ENCODE measurements around the gene CHRNA4.
A peak's percentile ranks its signal among the peaks of the same experiment; 100 is the strongest.
"Not testable (repeated sequence)": the region's sequence is repeated elsewhere in the genome, so short reads cannot be mapped to it uniquely, and the experiment has no call there.

CHRNA4 gene

DNA sequence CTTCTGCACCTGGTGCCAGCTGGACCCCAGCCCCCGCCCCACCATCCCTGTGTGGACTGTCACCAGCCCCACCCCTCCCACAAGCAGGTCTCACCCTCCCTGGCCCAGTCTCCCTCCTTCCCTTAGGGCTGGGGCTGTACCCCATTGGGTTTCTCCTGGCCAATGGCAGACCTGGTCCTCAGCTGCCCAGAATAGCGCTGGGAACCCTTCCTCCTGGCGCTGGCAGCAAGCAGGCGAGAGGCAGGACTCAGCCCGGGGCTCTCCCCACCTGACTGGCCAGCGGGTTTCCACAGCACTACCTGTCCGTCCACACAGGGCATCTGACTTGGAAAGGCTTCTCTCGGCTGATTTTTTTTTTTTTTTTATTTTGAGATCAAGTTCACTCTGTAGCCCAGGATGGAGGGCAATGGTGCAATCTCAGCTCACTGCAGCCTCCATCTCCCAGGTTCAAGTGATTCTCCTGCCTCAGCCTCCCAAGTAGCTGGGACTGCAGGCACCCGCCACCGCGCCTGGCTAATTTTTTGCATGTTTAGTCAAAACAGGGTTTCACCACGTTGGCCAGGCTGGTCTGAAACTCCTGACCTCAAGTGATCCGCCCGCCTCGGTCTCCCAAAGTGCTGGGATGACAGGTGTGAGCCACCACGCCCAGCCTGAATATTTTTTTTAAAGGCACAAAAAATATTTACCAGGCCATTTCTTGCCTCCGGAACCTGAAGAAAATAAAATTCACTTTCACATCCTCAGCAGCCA lies 21.6 kb upstream of the CHRNA4 start:
- intact Hi-C loops (cut with DNase I; ENCODE audit: low total_unique reads) = no loop called here
- TF ChIP-seq, protein P1, sequence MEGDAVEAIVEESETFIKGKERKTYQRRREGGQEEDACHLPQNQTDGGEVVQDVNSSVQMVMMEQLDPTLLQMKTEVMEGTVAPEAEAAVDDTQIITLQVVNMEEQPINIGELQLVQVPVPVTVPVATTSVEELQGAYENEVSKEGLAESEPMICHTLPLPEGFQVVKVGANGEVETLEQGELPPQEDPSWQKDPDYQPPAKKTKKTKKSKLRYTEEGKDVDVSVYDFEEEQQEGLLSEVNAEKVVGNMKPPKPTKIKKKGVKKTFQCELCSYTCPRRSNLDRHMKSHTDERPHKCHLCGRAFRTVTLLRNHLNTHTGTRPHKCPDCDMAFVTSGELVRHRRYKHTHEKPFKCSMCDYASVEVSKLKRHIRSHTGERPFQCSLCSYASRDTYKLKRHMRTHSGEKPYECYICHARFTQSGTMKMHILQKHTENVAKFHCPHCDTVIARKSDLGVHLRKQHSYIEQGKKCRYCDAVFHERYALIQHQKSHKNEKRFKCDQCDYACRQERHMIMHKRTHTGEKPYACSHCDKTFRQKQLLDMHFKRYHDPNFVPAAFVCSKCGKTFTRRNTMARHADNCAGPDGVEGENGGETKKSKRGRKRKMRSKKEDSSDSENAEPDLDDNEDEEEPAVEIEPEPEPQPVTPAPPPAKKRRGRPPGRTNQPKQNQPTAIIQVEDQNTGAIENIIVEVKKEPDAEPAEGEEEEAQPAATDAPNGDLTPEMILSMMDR (IDR thresholded peaks at IDR 0.05) = no peak
- Histone ChIP-seq H3K4me3 (no peak overlapping the region), H3K4me1 (no peaks in the 10 kb centered on the region), H3K36me3 (no peaks in the 10 kb centered on the region), H3K9me3 (peaks cover 0 to 11% (median 11%) of the 10 kb centered on the region in 3 donors), H3K27ac (no peak overlapping the region), H3K27me3 (peaks cover 0 to 65% of the 10 kb centered on the region in 2 donors)
- no peak for DNase-seq

- no peaks in the 10 kb centered on the region for H3K36me3 ChIP-seq
- no peak overlapping the region for H3K27ac ChIP-seq
- H3K4me1 ChIP-seq = no peaks in the 10 kb centered on the region
- no peak for DNase-seq
- TF ChIP-seq, protein P1 (IDR thresholded peaks at IDR 0.05) = peak; percentile 59 to 73
- peaks cover 0 to 73% of the 10 kb centered on the region in 2 donors for H3K27me3 ChIP-seq
- H3K9me3 ChIP-seq = peaks cover 0 to 11% (median 11%) of the 10 kb centered on the region in 3 donors
- no peak overlapping the region for H3K4me3 ChIP-seq
- intact Hi-C loops (cut with DNase I; ENCODE audit: low total_unique reads) = no loop called here
Observed at GRCh38 chr20:63381781-63382431, 20.8 kb upstream of the CHRNA4 start.

- TF ChIP-seq, protein P1 (IDR thresholded peaks at IDR 0.05) = no peak
- intact Hi-C loops (cut with DNase I; ENCODE audit: low total_unique reads) = no loop called here
Observed at GRCh38 chr20:63380346-63380870, 19.3 kb upstream of the CHRNA4 start.

DNA sequence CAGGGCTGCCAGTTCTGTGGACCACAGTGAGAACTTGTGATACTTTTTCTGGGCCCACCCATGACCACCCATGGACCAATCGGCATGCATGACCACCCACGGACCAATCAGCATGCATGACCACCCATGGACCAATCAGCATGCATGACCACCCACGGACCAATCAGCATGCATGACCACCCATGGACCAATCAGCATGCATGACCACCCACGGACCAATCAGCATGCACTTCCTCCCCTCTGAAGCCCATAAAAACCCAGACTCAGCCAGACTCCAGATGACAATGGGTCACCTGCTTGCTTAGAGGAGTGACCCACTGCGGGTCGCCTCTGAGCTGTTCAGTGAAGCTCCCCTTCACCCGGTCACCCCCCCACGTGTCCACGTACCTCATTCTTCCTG lies 18.7 kb upstream of the CHRNA4 start:
- H3K4me1 ChIP-seq; DNase-seq; H3K9me3 ChIP-seq; H3K27ac ChIP-seq; H3K4me3 ChIP-seq; intact Hi-C loops (cut with DNase I; ENCODE audit: low total_unique reads); H3K36me3 ChIP-seq: not testable (repeated sequence)
- peaks cover 0 to 91% of the 10 kb centered on the region in 2 donors for H3K27me3 ChIP-seq

More at GRCh38 chr20:63380346-63380870, 19.3 kb upstream of the CHRNA4 start:
- Histone ChIP-seq H3K9me3 (peaks cover 0 to under 1% (median 0%) of the 10 kb centered on the region in 3 donors), H3K4me3 (no peak overlapping the region), H3K27me3 (peaks cover 0 to 88% of the 10 kb centered on the region in 2 donors), H3K4me1 (no peaks in the 10 kb centered on the region), H3K27ac (no peak overlapping the region), H3K36me3 (no peaks in the 10 kb centered on the region)
- no peak for DNase-seq

- H3K4me1 ChIP-seq = no peaks in the 10 kb centered on the region
- intact Hi-C loops (cut with DNase I; ENCODE audit: low total_unique reads) = no loop called here
- H3K27ac ChIP-seq = no peak overlapping the region
- no peaks in the 10 kb centered on the region for H3K36me3 ChIP-seq
- H3K4me3 ChIP-seq = no peak overlapping the region
- H3K27me3 ChIP-seq = peaks cover 0 to 96% of the 10 kb centered on the region in 2 donors
- DNase-seq = no peak
- TF ChIP-seq, protein P1 (IDR thresholded peaks at IDR 0.05) = no peak
- H3K9me3 ChIP-seq = no peaks in the 10 kb centered on the region
Observed at GRCh38 chr20:63379296-63379695, 18.1 kb upstream of the CHRNA4 start.

- peaks cover 0 to 99% of the 10 kb centered on the region in 2 donors for H3K27me3 ChIP-seq
- no peaks in the 10 kb centered on the region for H3K36me3 ChIP-seq
- H3K9me3 ChIP-seq = no peaks in the 10 kb centered on the region
- TF ChIP-seq, protein P1 (IDR thresholded peaks at IDR 0.05) = no peak
- no peak overlapping the region for H3K4me3 ChIP-seq
- H3K27ac ChIP-seq = no peak overlapping the region
- no peaks in the 10 kb centered on the region for H3K4me1 ChIP-seq
- DNase-seq = no peak
- intact Hi-C loops (cut with DNase I; ENCODE audit: low total_unique reads) = no loop called here
Observed at GRCh38 chr20:63378626-63379025, 17.5 kb upstream of the CHRNA4 start.
